GM19455 (cell line): Measurements from ENCODE around the gene STARD13.

Experiments used
- ATAC-seq: cut with Tn5 transposase; IDR thresholded peaks from one replicate; pipeline ENCODE4 v1.9.1; 2021; ENCODE audit not compliant: unreplicated experiment

The STARD13 gene

DNA sequence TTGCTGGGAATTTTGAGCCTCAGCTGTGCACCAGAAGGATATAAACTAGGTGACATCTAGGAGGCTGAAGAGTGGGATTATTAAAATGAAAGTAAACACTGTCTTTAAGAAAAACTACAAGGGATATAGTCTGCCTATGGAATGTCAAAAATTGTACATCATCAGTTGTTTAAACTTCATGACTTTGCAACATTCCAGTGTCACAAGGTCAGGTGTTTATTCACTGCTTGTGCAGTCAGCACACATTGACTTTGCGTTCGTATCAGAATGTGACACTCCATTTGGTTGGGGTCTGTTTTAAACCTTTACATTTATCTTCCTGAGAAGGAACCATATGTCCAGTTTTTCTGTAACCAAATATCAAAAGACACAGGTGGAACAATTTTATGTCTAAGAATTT lies 183.7 kb downstream of the STARD13 start:
- no peak for ATAC-seq

- no peak for ATAC-seq
Observed at GRCh38 chr13:33100886-33101285, 184.7 kb downstream of the STARD13 start.

GRCh38 chr13:33099860-33100259 lies 185.7 kb downstream of the STARD13 start:
- no peak for ATAC-seq

DNA sequence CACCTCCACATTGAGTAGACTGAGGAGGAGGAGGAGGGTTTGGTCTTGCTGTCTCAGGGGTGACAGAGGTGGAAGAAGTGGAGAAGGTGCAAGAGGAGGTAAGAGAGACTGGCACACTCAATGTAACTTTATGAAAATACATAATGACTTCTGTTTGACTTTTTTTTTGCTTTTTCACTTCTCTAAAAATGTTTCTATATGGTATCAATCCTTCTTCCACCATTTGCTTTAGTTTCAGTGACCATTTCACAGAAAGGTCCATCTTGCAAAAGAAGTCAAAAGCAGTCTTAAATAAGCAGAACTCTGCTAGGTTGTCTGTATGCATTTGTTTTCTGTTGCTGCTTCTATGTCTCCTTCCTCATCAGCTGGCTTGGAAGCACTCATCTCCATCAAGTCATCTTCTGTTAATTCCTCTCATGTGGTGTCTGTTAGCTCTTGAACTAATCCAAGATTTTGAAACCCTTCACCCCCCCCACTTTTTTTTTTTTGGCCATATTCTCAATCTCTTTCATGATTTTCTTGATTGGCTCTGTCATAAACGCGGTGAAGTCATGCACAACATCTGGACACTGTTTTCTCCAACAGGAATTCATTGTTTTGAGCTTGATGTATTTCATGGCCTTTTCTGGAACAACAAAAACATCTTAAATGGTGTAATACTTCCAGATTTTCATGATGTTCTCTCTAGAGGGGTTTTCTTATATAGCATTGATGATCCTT lies 188.5 kb downstream of the STARD13 start:
- ATAC-seq = no peak

DNA sequence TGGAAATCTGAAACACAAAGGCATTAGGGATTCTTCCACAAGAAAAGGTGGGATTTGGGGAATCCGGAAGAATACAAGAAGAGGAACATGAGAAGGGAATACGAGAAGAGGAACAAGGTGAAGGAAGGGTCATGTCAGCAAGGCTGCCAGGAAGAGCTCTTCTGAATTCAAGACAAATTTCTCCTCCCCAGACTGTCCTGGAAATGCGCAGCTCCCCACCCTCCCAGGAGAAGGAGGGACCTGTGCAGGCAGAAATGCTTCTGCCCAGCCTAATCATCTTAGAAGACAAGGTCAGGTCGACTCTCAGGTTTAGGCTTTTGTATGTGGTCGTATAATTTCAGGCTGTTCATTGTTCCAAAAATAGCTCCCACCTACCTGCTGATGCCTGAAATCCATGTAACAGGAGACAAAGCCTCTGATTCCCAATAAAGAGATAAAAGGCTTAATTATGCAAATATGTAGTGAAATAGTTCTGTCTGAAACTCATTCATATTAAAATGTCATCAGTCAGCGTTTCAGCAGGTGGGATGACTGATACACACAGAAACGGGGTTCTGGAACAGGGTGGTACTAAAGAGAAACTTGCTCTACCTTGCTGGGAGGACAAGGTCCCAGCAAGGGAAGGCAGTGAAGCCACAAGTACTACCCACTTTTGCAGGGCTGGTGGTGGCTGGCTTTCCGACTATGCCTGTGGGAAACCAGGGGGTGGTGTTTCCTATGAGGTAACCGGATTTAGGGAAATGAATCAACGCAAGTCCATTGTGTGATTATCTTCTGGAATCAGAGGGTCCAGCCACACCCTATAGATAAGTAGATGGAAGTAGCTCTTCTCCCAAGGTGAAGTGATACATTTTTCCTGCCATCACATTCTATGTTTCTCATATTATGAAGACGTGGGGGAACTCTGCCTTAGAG lies 193.2 kb downstream of the STARD13 start:
- ATAC-seq = no peak

GRCh38 chr13:33091415-33091774 lies 194.2 kb downstream of the STARD13 start:
- ATAC-seq = no peak

GRCh38 chr13:33090755-33091414 lies 194.7 kb downstream of the STARD13 start:
- no peak for ATAC-seq

DNA sequence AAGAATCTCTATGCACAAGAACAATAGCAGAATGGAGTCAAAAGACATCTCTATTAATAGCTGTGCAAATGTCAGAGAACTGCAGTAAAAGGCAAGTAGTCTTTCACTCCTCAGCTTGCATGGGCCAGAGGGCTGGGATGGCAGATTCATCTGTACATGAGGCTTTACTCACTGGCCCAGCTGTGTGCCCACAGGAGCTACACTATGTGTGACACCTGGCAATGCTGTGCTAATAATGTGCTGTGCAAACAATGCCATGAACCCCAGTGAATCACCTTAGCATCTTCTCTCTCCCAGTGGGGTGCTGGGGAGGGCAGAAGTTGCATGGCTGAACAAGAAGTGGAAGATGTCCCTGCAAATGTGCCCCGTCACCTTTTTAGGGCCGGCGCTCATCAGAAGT lies 196.2 kb downstream of the STARD13 start:
- no peak for ATAC-seq

DNA sequence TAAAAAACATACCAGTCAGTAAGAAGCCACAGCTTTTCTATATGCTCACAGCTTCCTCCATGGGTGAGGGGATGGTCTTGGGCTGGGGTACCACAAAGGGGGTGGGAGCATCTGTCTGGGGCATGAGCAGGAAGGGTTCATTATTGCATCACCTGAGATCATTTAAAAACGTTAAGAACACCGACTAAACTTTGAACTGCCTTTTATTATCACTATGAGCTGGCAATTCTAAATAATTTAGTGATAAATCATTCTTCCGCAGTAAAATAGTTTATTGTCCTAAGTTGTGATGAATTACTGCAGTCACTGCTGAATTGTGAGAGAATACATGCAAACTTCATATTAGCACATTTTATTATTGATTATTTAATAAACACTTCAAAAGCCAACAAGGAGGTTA lies 197.8 kb downstream of the STARD13 start:
- no peak for ATAC-seq

GRCh38 chr13:33087091-33087490 lies 198.5 kb downstream of the STARD13 start:
- ATAC-seq = no peak

- ATAC-seq = no peak
Observed at GRCh38 chr13:33083054-33083453, 202.5 kb downstream of the STARD13 start.

- no peak for ATAC-seq
Observed at GRCh38 chr13:33081666-33082065, 203.9 kb downstream of the STARD13 start.

- no peak for ATAC-seq
Observed at GRCh38 chr13:33080972-33081590, 204.5 kb downstream of the STARD13 start.

- ATAC-seq = no peak
Observed at GRCh38 chr13:33079960-33080359, 205.6 kb downstream of the STARD13 start.

- no peak for ATAC-seq
Observed at GRCh38 chr13:33078263-33078662, 207.3 kb downstream of the STARD13 start.

- ATAC-seq = no peak
Observed at GRCh38 chr13:33076001-33076992, 209.3 kb downstream of the STARD13 start.

DNA sequence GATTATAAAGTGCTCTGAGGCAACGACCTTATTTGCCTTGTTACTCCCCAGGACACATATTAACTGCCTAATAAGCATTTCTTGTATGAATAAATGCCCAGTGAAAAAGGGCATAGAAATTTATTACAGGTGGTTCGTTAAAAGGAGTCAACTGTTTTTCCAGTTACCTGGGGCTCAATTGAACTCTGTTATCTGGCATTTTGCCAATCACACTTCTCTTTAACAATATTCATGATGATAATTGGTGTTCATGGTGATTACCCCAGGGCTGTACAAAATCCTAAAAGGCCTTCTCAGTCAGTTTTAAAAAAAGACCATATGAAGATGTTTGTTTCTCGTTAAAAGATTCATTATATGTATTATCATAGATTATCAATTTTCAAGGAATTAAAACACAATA lies 212.2 kb downstream of the STARD13 start:
- no peak for ATAC-seq

DNA sequence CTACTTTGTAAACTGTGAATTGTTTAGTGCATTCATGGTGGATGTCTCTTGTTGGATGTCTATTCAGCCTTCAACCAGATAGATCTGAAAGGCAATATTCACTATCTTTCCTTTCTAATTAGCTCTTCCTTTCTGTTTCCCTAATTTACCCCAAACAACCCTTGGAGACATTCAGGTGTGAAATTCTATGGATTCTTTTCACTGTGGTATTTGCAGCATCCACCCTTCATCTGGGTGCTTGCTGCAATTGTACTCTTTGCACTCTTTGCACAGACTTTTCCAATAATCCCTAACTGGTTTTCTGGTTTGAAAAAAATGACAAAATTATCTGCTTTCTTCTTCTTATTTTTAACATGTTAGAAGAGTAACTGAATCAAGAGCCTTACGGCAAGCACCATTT lies 212.8 kb downstream of the STARD13 start:
- no peak for ATAC-seq

- no peak for ATAC-seq
Observed at GRCh38 chr13:33072282-33072681, 213.3 kb downstream of the STARD13 start.

- no peak for ATAC-seq
Observed at GRCh38 chr13:33070713-33071112, 214.8 kb downstream of the STARD13 start.
